ENCODE results near the gene FAT2.

Gene FAT2

GRCh38 chr5:151568036-151568435 is 23.1 kb downstream of the FAT2 start:
- ChIA-PET POLR2A (no interaction called here), CTCF (no interaction called here)
- no peak overlapping the region for H3K4me3 ChIP-seq (ENCODE audit: low read depth, low read length)
- no peak for TF ChIP-seq CTCF (IDR thresholded peaks at IDR 0.05; ENCODE audit: insufficient read depth, low read length, missing control alignments)
- no peak for DNase-seq (ENCODE audit: low read depth, low spot score)

- no peak overlapping the region for H3K4me3 ChIP-seq (ENCODE audit: low read depth, low read length)
- ChIA-PET CTCF (no interaction called here), POLR2A (no interaction called here)
- DNase-seq (ENCODE audit: low read depth, low spot score): no peak
- TF ChIP-seq CTCF (IDR thresholded peaks at IDR 0.05; ENCODE audit: insufficient read depth, low read length, missing control alignments): no peak
Measured at GRCh38 chr5:151565971-151566370, 25.2 kb downstream of the FAT2 start.

- no peak for TF ChIP-seq CTCF (IDR thresholded peaks at IDR 0.05; ENCODE audit: insufficient read depth, low read length, missing control alignments)
- H3K4me3 ChIP-seq (ENCODE audit: low read depth, low read length): no peak overlapping the region
- ChIA-PET POLR2A (no interaction called here), CTCF (no interaction called here)
- no peak for DNase-seq (ENCODE audit: low read depth, low spot score)
Measured at GRCh38 chr5:151562019-151562707, 29.0 kb downstream of the FAT2 start.

- no peak for TF ChIP-seq CTCF (IDR thresholded peaks at IDR 0.05; ENCODE audit: insufficient read depth, low read length, missing control alignments)
- no peak overlapping the region for H3K4me3 ChIP-seq (ENCODE audit: low read depth, low read length)
- no peak for DNase-seq (ENCODE audit: low read depth, low spot score)
- ChIA-PET POLR2A (no interaction called here), CTCF (no interaction called here)
Measured at GRCh38 chr5:151557951-151558350, 33.2 kb downstream of the FAT2 start.

GRCh38 chr5:151557466-151557865 is 33.7 kb downstream of the FAT2 start:
- POLR2A ChIA-PET: no interaction called here
- CTCF ChIA-PET: no interaction called here
- DNase-seq (ENCODE audit: low read depth, low spot score): no peak
- no peak overlapping the region for H3K4me3 ChIP-seq (ENCODE audit: low read depth, low read length)
- no peak for TF ChIP-seq CTCF (IDR thresholded peaks at IDR 0.05; ENCODE audit: insufficient read depth, low read length, missing control alignments)

GRCh38 chr5:151556806-151557205 is 34.3 kb downstream of the FAT2 start:
- H3K4me3 ChIP-seq (ENCODE audit: low read depth, low read length): no peak overlapping the region
- ChIA-PET POLR2A (no interaction called here), CTCF (no interaction called here)
- no peak for TF ChIP-seq CTCF (IDR thresholded peaks at IDR 0.05; ENCODE audit: insufficient read depth, low read length, missing control alignments)
- DNase-seq (ENCODE audit: low read depth, low spot score): no peak

Measured in AG04449 (cell line).